Mesendoderm (in vitro differentiated cells): Measurements from ENCODE around the gene ALAS2.

Experiments used
- DNase-seq: peaks from one replicate; pipeline ENCODE4 v3.0.0; 2013
- H2AK5ac ChIP-seq: 2 replicates; pipeline ENCODE4 v1.6.1; 2013; ENCODE audit warnings: low read length, inconsistent platforms
- H2BK120ac ChIP-seq: 2 replicates; pipeline ENCODE4 v1.6.1; 2013; ENCODE audit warnings: low read depth, mild to moderate bottlenecking, low read length, moderate library complexity, mixed read lengths
- H2BK15ac ChIP-seq: replicated peaks from 2 replicates; pipeline ENCODE4 v1.6.1; 2013; ENCODE audit warnings: low read depth, mild to moderate bottlenecking, moderate library complexity
- H2BK5ac ChIP-seq: 2 replicates; pipeline ENCODE4 v1.6.1; 2013; ENCODE audit warnings: low read length, inconsistent platforms
- H3K18ac ChIP-seq: 2 replicates; pipeline ENCODE4 v1.6.1; 2013; ENCODE audit warnings: mild to moderate bottlenecking, low read length, mixed read lengths
- H3K23ac ChIP-seq: one replicate; pipeline ENCODE4 v1.6.1; 2013; ENCODE audit warnings: low read length
- H3K27ac ChIP-seq: 2 replicates; pipeline ENCODE4 v1.5.1; 2013; ENCODE audit warnings: low read depth, mild to moderate bottlenecking, inconsistent platforms, low read length, moderate library complexity
- H3K27me3 ChIP-seq: 2 replicates; pipeline ENCODE4 v1.6.1; 2013; ENCODE audit warnings: low read length, control low read depth, mild to moderate bottlenecking, inconsistent platforms; ENCODE audit not compliant: insufficient read depth, poor library complexity
- H3K36me3 ChIP-seq: 2 replicates; pipeline ENCODE4 v1.6.1; 2013; ENCODE audit warnings: low read length, inconsistent platforms; ENCODE audit not compliant: control insufficient read depth, insufficient read depth
- H3K4ac ChIP-seq: one replicate; pipeline ENCODE4 v1.6.1; 2013; ENCODE audit warnings: low read depth, mild to moderate bottlenecking, low read length, moderate library complexity
- H3K4me1 ChIP-seq: 2 replicates; pipeline ENCODE4 v1.6.1; 2013; ENCODE audit warnings: low read depth, low read length, inconsistent platforms; ENCODE audit not compliant: control insufficient read depth
- H3K4me2 ChIP-seq: 2 replicates; pipeline ENCODE4 v1.6.1; 2013; ENCODE audit warnings: low read length
- H3K4me3 ChIP-seq: 2 replicates; pipeline ENCODE4 v1.5.1; 2013; ENCODE audit warnings: mild to moderate bottlenecking, low read length
- H3K56ac ChIP-seq: one replicate; pipeline ENCODE4 v1.6.1; 2013; ENCODE audit warnings: low read length
- H3K79me1 ChIP-seq: 2 replicates; pipeline ENCODE4 v1.6.1; 2013; ENCODE audit warnings: low read length, inconsistent platforms
- H3K79me2 ChIP-seq: 2 replicates; pipeline ENCODE4 v1.6.1; 2013; ENCODE audit warnings: mild to moderate bottlenecking, low read length; ENCODE audit not compliant: control insufficient read depth, insufficient read depth
- H3K9ac ChIP-seq: 2 replicates; pipeline ENCODE4 v1.6.1; 2013; ENCODE audit warnings: low read length, inconsistent platforms
- H4K5ac ChIP-seq: one replicate; pipeline ENCODE4 v1.6.1; 2013; ENCODE audit warnings: low read length
- H4K8ac ChIP-seq: one replicate; pipeline ENCODE4 v1.6.1; 2013; ENCODE audit warnings: low read depth, mild to moderate bottlenecking, control low read depth, low read length, moderate library complexity
- WGBS: extraction: QIAGEN DNeasy Blood & Tissue Kit; methylation state at CpG from one replicate; pipeline ENCODE4 v1.1.7; 2013; ENCODE audit warnings: low lambda C conversion rate, missing lambda C conversion rate; ENCODE audit not compliant: insufficient coverage; ENCODE audit errors: extremely low coverage; 5-methylcytosine and 5-hydroxymethylcytosine counted together

ALAS2 gene

DNA sequence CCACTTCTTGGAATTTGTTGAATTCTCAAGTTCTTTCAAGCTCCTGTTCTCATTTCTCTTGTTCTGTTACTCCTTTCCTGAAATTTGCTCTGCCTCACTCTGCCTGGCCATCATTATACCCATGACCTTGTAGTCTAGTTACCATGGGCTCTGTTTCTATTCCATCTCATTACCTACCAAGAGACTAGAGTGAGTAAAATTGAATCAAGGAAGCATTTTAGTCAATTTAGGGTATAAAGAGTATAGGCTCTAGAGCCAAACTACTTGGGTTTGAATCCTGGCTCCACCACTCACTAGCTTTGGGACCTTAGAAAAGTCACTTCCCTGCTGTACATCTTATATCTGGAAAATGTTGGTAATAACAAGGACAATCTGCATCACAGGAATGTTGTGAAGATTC is 2.2 kb downstream of the ALAS2 start:
- Histone ChIP-seq H3K27me3 (no peaks in the 10 kb centered on the region), H3K4ac (no peak overlapping the region), H2AK5ac (no peak overlapping the region), H3K79me2 (no peaks in the 10 kb centered on the region), H3K4me2 (no peak overlapping the region), H2BK15ac (no peak overlapping the region), H3K79me1 (no peaks in the 10 kb centered on the region), H4K8ac (no peak overlapping the region), H2BK120ac (no peak overlapping the region), H3K23ac (no peak overlapping the region), H3K27ac (no peak overlapping the region), H4K5ac (no peak overlapping the region), H3K36me3 (no peaks in the 10 kb centered on the region), H3K4me1 (no peaks in the 10 kb centered on the region), H3K56ac (no peak overlapping the region), H3K9ac (no peak overlapping the region), H3K4me3 (no peak overlapping the region), H3K18ac (no peak overlapping the region), H2BK5ac (no peak overlapping the region)
- no peak for DNase-seq

DNA sequence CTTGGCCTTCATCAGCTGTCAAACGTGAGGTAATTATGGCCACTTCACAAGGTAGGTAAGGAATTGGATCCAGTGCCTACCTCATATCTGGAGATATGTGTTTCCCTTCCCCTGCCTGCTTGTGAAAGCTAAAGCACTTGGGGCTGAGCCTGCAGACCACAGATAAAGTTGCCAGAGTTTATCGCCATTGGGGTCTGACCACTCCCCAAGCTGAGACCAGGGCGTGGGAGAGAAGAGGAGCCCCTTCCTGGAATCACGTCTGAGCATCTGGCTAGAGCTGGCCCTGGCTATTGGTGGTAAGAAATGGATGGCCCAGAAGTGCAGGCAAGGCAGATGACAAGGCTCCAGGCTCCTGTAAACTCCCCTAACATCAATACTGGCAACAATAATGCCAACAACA is 2.7 kb downstream of the ALAS2 start:
- DNase-seq: no peak
- Histone ChIP-seq H3K18ac (no peak overlapping the region), H3K79me2 (no peaks in the 10 kb centered on the region), H3K9ac (no peak overlapping the region), H3K27me3 (no peaks in the 10 kb centered on the region), H3K4me3 (no peak overlapping the region), H2AK5ac (no peak overlapping the region), H3K4ac (no peak overlapping the region), H3K56ac (no peak overlapping the region), H3K27ac (no peak overlapping the region), H2BK5ac (no peak overlapping the region), H2BK15ac (no peak overlapping the region), H4K8ac (no peak overlapping the region), H3K36me3 (no peaks in the 10 kb centered on the region), H3K79me1 (no peaks in the 10 kb centered on the region), H3K4me2 (no peak overlapping the region), H3K23ac (no peak overlapping the region), H3K4me1 (no peaks in the 10 kb centered on the region), H4K5ac (no peak overlapping the region), H2BK120ac (no peak overlapping the region)
- WGBS: no CpG with 5 or more reads among the region's 4 CpGs

GRCh38 chrX:55026840-55027239 is 3.9 kb downstream of the ALAS2 start:
- H3K23ac ChIP-seq: no peak overlapping the region
- H2AK5ac ChIP-seq: no peak overlapping the region
- no peaks in the 10 kb centered on the region for H3K4me1 ChIP-seq
- DNase-seq: no peak
- no peak overlapping the region for H2BK5ac ChIP-seq
- no peak overlapping the region for H4K8ac ChIP-seq
- no peak overlapping the region for H3K9ac ChIP-seq
- no peaks in the 10 kb centered on the region for H3K36me3 ChIP-seq
- H3K4ac ChIP-seq: no peak overlapping the region
- no peak overlapping the region for H3K4me3 ChIP-seq
- H3K56ac ChIP-seq: no peak overlapping the region
- H3K79me1 ChIP-seq: no peaks in the 10 kb centered on the region
- no peaks in the 10 kb centered on the region for H3K27me3 ChIP-seq
- H3K79me2 ChIP-seq: no peaks in the 10 kb centered on the region
- no peak overlapping the region for H3K18ac ChIP-seq
- no peak overlapping the region for H3K4me2 ChIP-seq
- no peak overlapping the region for H2BK120ac ChIP-seq
- H3K27ac ChIP-seq: no peak overlapping the region
- no peak overlapping the region for H4K5ac ChIP-seq
- 100% methylated on average over 1 of the region's 2 CpGs for WGBS
- no peak overlapping the region for H2BK15ac ChIP-seq

GRCh38 chrX:55026143-55026542 is 4.6 kb downstream of the ALAS2 start:
- no peak overlapping the region for H3K18ac ChIP-seq
- H3K79me1 ChIP-seq: no peaks in the 10 kb centered on the region
- H3K4me3 ChIP-seq: no peak overlapping the region
- no peak overlapping the region for H3K56ac ChIP-seq
- no peak overlapping the region for H2BK120ac ChIP-seq
- H3K36me3 ChIP-seq: no peaks in the 10 kb centered on the region
- H3K4ac ChIP-seq: no peak overlapping the region
- H2BK5ac ChIP-seq: no peak overlapping the region
- H4K8ac ChIP-seq: no peak overlapping the region
- H3K4me1 ChIP-seq: no peaks in the 10 kb centered on the region
- no peak overlapping the region for H3K4me2 ChIP-seq
- no peak overlapping the region for H3K9ac ChIP-seq
- no peaks in the 10 kb centered on the region for H3K79me2 ChIP-seq
- H2BK15ac ChIP-seq: no peak overlapping the region
- H3K27me3 ChIP-seq: no peaks in the 10 kb centered on the region
- no peak overlapping the region for H3K23ac ChIP-seq
- DNase-seq: no peak
- no peak overlapping the region for H2AK5ac ChIP-seq
- H3K27ac ChIP-seq: no peak overlapping the region
- H4K5ac ChIP-seq: no peak overlapping the region

DNA sequence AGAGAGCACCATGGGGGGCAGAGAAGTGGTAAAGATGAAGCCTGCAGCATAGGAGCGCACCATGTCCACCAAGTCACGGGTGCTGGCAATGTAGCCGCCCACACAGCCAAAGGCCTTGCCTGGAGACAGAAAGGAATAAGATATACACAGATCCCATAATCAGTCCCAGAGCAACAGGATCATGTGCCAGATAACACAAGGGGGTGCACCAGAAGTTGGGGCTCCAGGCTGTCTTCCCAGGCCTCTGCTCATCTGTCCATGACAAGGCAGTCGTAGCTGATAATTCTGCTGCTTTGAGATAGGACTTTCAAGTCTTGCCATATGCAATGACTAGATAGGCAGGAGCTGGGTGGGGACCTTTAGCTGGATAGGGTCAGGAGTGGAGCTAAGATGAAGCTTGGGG is 15.9 kb downstream of the ALAS2 start:
- Histone ChIP-seq H3K18ac (no peak overlapping the region), H3K79me2 (no peaks in the 10 kb centered on the region), H2BK15ac (no peak overlapping the region), H3K79me1 (no peaks in the 10 kb centered on the region), H3K4me3 (no peak overlapping the region), H3K27ac (no peak overlapping the region), H3K56ac (no peak overlapping the region), H2BK120ac (no peak overlapping the region), H4K5ac (no peak overlapping the region), H3K4me2 (no peak overlapping the region), H4K8ac (no peak overlapping the region), H2BK5ac (no peak overlapping the region), H3K9ac (no peak overlapping the region), H3K36me3 (no peaks in the 10 kb centered on the region), H3K27me3 (no peaks in the 10 kb centered on the region), H2AK5ac (no peak overlapping the region), H3K4me1 (no peaks in the 10 kb centered on the region), H3K4ac (no peak overlapping the region), H3K23ac (no peak overlapping the region)
- WGBS: no CpG with 5 or more reads among the region's 4 CpGs
- no peak for DNase-seq

- no peak overlapping the region for H2BK15ac ChIP-seq
- no peaks in the 10 kb centered on the region for H3K27me3 ChIP-seq
- no peak for DNase-seq
Observed at GRCh38 chrX:55011294-55011693, 19.5 kb downstream of the ALAS2 start.

More at GRCh38 chrX:55011294-55011693, 19.5 kb downstream of the ALAS2 start:
- no peak overlapping the region for H3K4me2 ChIP-seq
- H3K27ac ChIP-seq: no peak overlapping the region
- no peaks in the 10 kb centered on the region for H3K36me3 ChIP-seq
- WGBS: no CpG with 5 or more reads among the region's 2 CpGs
- H2BK120ac ChIP-seq: no peak overlapping the region
- no peak overlapping the region for H3K4me3 ChIP-seq
- no peaks in the 10 kb centered on the region for H3K79me1 ChIP-seq
- H3K4me1 ChIP-seq: no peaks in the 10 kb centered on the region
- H4K8ac ChIP-seq: no peak overlapping the region
- no peak overlapping the region for H2BK5ac ChIP-seq
- H3K79me2 ChIP-seq: no peaks in the 10 kb centered on the region
- H4K5ac ChIP-seq: no peak overlapping the region
- H3K9ac ChIP-seq: no peak overlapping the region
- no peak overlapping the region for H2AK5ac ChIP-seq
- H3K56ac ChIP-seq: no peak overlapping the region
- H3K18ac ChIP-seq: no peak overlapping the region
- H3K23ac ChIP-seq: no peak overlapping the region
- H3K4ac ChIP-seq: no peak overlapping the region
